SK-N-SH (cell line): ENCODE data around the gene STS. TPM values are rescaled to one million over a fixed set of nuclear protein-coding genes. Genes with fewer than 3 reads are reported as not detected.

Experiments
- CTCF ChIA-PET: fragments of 300-600, 350-600 bp; formaldehyde crosslinking; extraction: SDS; loops from one replicate; lab custom pipeline; 2021; lab: Yijun Ruan, JAX
- POLR2A ChIA-PET: fragments of 350-600 bp; sonication (Branson Sonifier 250); formaldehyde crosslinking; extraction: SDS; loops from one replicate; lab custom pipeline; 2020; ENCODE audit warnings: antibody characterized with exemption, inconsistent platforms; lab: Yijun Ruan, JAX
- DNase-seq: peaks from one replicate; pipeline ENCODE4 v3.0.0; 2012
- H2AFZ ChIP-seq: fragments of 200-600 bp; sonication (generic); 2 replicates; pipeline ENCODE4 v1.8.1; 2016; ENCODE audit warnings: antibody characterized with exemption, mild to moderate bottlenecking, low read depth
- H3F3A ChIP-seq: fragments of 200-600 bp; sonication (generic); replicated peaks from 2 replicates; pipeline ENCODE3; 2016; ENCODE audit warnings: antibody characterized with exemption, mild to moderate bottlenecking; ENCODE audit not compliant: insufficient read depth
- H3K27ac ChIP-seq, 2 experiments: fragments of 200-500 bp in 1 of 2; fragments of 200-600 bp in 1 of 2; sonication (Bioruptor generic) in 1 of 2; sonication (generic), shearing (Covaris generic) in 1 of 2; 2 replicates each; pipeline versions ENCODE4 v1.5.1 to v1.6.1; 2014 to 2016; ENCODE audit warnings: low read depth in 2 of 2, inconsistent platforms in 1 of 2, low read length in 1 of 2, mild to moderate bottlenecking in 1 of 2, mixed read lengths in 1 of 2
- H3K27me3 ChIP-seq: fragments of 200-600 bp; sonication (generic), shearing (Covaris generic); 2 replicates; pipeline ENCODE4 v1.6.1; 2016; ENCODE audit warnings: mixed run types; ENCODE audit not compliant: insufficient read depth
- H3K36me3 ChIP-seq, 2 experiments: fragments of 200-500 bp in 1 of 2; fragments of 200-600 bp in 1 of 2; sonication (Bioruptor generic) in 1 of 2; sonication (generic) in 1 of 2; replicated peaks in 1 of 2; 2 replicates each; pipeline versions ENCODE3 to v1.5.1; 2014 to 2016; ENCODE audit warnings: low read length in 1 of 2, mild to moderate bottlenecking in 1 of 2; ENCODE audit not compliant: insufficient read depth in 2 of 2, control insufficient read depth in 1 of 2
- H3K4me1 ChIP-seq, 2 experiments: fragments of 200-500 bp in 1 of 2; fragments of 200-600 bp in 1 of 2; sonication (Bioruptor generic) in 1 of 2; sonication (generic), shearing (Covaris generic) in 1 of 2; 2 replicates each; pipeline versions ENCODE4 v1.5.1 to v1.6.1; 2014 to 2016; ENCODE audit warnings: low read depth in 1 of 2, low read length in 1 of 2, mixed run types in 1 of 2; ENCODE audit not compliant: insufficient read depth in 2 of 2, control insufficient read depth in 1 of 2
- H3K4me2 ChIP-seq: fragments of 200-600 bp; sonication (generic), shearing (Covaris generic); 2 replicates; pipeline ENCODE4 v1.6.1; 2017; ENCODE audit warnings: mixed run types
- H3K4me3 ChIP-seq, 2 experiments: fragments of 200-500 bp in 1 of 2; fragments of 200-600 bp in 1 of 2; sonication (Bioruptor generic) in 1 of 2; sonication (generic), shearing (Covaris generic) in 1 of 2; 2 replicates each; pipeline versions ENCODE4 v1.5.1 to v1.8.1; 2014 to 2016; ENCODE audit warnings: low read depth in 2 of 2, inconsistent platforms in 1 of 2, low read length in 1 of 2, mild to moderate bottlenecking in 1 of 2, mixed read lengths in 1 of 2, moderate library complexity in 1 of 2
- H3K79me2 ChIP-seq: fragments of 200-600 bp; sonication (generic); 2 replicates; pipeline ENCODE4 v1.8.1; 2017; ENCODE audit warnings: mild to moderate bottlenecking; ENCODE audit not compliant: insufficient read depth
- H3K9ac ChIP-seq: fragments of 200-600 bp; sonication (generic); 2 replicates; pipeline ENCODE4 v1.6.1; 2017; ENCODE audit warnings: mixed run types
- H3K9me2 ChIP-seq: fragments of 200-600 bp; sonication (generic); 2 replicates; pipeline ENCODE4 v1.6.1; 2017; ENCODE audit warnings: mixed run types
- H3K9me3 ChIP-seq: fragments of 200-600 bp; sonication (generic); 2 replicates; pipeline ENCODE4 v1.6.1; 2017; ENCODE audit warnings: mixed run types, mild to moderate bottlenecking, moderate library complexity
- H4K20me1 ChIP-seq: fragments of 200-600 bp; sonication (generic); 2 replicates; pipeline ENCODE4 v1.6.1; 2017; ENCODE audit warnings: mild to moderate bottlenecking, mixed run types; ENCODE audit not compliant: insufficient read depth
- EZH2phosphoT487 ChIP-seq: fragments of 200-600 bp; sonication (generic); IDR thresholded peaks from 2 replicates; pipeline ENCODE4 v1.6.1; 2017; ENCODE audit warnings: low read depth, mixed run types, mild to moderate bottlenecking, antibody characterized with exemption, moderate library complexity, borderline replicate concordance
- FOSL2 ChIP-seq: IDR thresholded peaks from 2 replicates; pipeline ENCODE4 v1.4.0; 2012; ENCODE audit warnings: low read depth, mild to moderate bottlenecking, moderate library complexity, borderline replicate concordance
- FOXM1 ChIP-seq: IDR thresholded peaks from 2 replicates; pipeline ENCODE4 v1.4.0; 2012; ENCODE audit warnings: low read depth, mild to moderate bottlenecking
- IRF3 ChIP-seq: fragments of 150-350 bp; IDR thresholded peaks from 2 replicates; pipeline ENCODE4 v1.6.1; 2016; ENCODE audit warnings: mild to moderate bottlenecking, low read depth, low read length
- MAX ChIP-seq: IDR thresholded peaks from 2 replicates; pipeline ENCODE4 v1.4.0; 2012; ENCODE audit warnings: low read depth
- MXI1 ChIP-seq: IDR thresholded peaks from 2 replicates; pipeline ENCODE4 v1.6.1; 2012; ENCODE audit warnings: mild to moderate bottlenecking, low read depth, low read length, improper control_type of control experiment
- NRF1 ChIP-seq: IDR thresholded peaks from 2 replicates; pipeline ENCODE4 v1.6.1; 2012; ENCODE audit warnings: low read depth, mild to moderate bottlenecking, low read length
- RCOR1 ChIP-seq: fragments of 150-350 bp; IDR thresholded peaks from 2 replicates; pipeline ENCODE4 v1.6.1; 2017; ENCODE audit warnings: antibody characterized with exemption, low read length
- RFX5 ChIP-seq: IDR thresholded peaks from 2 replicates; pipeline ENCODE4 v1.6.1; 2012; ENCODE audit warnings: mild to moderate bottlenecking, improper control_type of control experiment, low read length
- TAF1 ChIP-seq: IDR thresholded peaks from 2 replicates; pipeline ENCODE4 v1.6.1; 2012; ENCODE audit warnings: low read depth, mild to moderate bottlenecking, low read length, moderate library complexity, borderline replicate concordance
- YY1 ChIP-seq: IDR thresholded peaks from 2 replicates; pipeline ENCODE4 v1.4.0; 2012; ENCODE audit warnings: low read depth, mild to moderate bottlenecking
- ZBTB33 ChIP-seq: IDR thresholded peaks from 2 replicates; pipeline ENCODE4 v1.4.0; 2012; ENCODE audit warnings: low read depth, borderline replicate concordance
- WGBS: methylation state at CpG from one replicate; pipeline ENCODE4 v1.1.6; 2017; ENCODE audit warnings: low lambda C conversion rate; 5-methylcytosine and 5-hydroxymethylcytosine counted together
- polyA plus RNA-seq, 3 experiments: library from polyadenylated mRNA; depleted of rRNA; stranded (reverse); fragments of >200 nt; gene quantifications; 2 replicates each; pipeline ENCODE4 v1.2.3, GENCODE V29; 2012

STS gene
- 1.1 and 1.4 TPM in 2 replicates for polyA plus RNA-seq (2012; rRNA removed)
- polyA plus RNA-seq (2012; cell fraction: cytosol; rRNA removed): 1.5 and 1.6 TPM in 2 replicates
- polyA plus RNA-seq (2012; cell fraction: nucleus; rRNA removed): 0.41 and 0.71 TPM in 2 replicates

GRCh38 chrX:7147413-7147977 lies at the start of gene STS:
Gene STS (plus strand): TSS chrX:7147712. CDS start chrX:7253200, 105,488 bp downstream.
- Histone ChIP-seq H3K79me2 (peaks cover 49% of the 10 kb centered on the region), H3F3A (no peaks in the 10 kb centered on the region), H3K4me2 (peak within 1 kb of the TSS; percentile 99), H3K27me3 (no peaks in the 10 kb centered on the region), H3K9me2 (no peaks in the 10 kb centered on the region), H2AFZ (peak within 1 kb of the TSS; percentile 100), H3K9ac (peak within 1 kb of the TSS; percentile 82), H3K4me1 (peaks cover 0 to 5% of the 10 kb centered on the region in 2 experiments; a peak in 1 of 4 replicates), H3K27ac (peak within 1 kb of the TSS; percentile 69 to 90), H3K9me3 (no peaks in the 10 kb centered on the region), H3K4me3 (peak within 1 kb of the TSS; percentile 58 to 100), H4K20me1 (peaks cover 8% of the 10 kb centered on the region; the same call in 1 of the 2 replicates), H3K36me3 (no peaks in the 10 kb centered on the region)
- peak; percentile 39 for DNase-seq
- TF ChIP-seq MXI1 (peak; percentile 58; the same call in 1 of the 2 replicates), IRF3 (no peak), RCOR1 (no peak), FOXM1 (no peak), NRF1 (peak; percentile 72), RFX5 (no peak), ZBTB33 (no peak)
- WGBS: no CpG with 5 or more reads among the region's 61 CpGs
- POLR2A ChIA-PET: no interaction called here
- CTCF ChIA-PET: interaction anchor here (1.2 to 1.6 kb wide), 2 partner anchors 11 to 14 kb away, joined by 3 to 4 read pairs; no protein-coding TSS in a partner anchor

GRCh38 chrX:7100022-7100421 lies 47.5 kb upstream of the STS start:
- Histone ChIP-seq H4K20me1 (no peaks in the 10 kb centered on the region), H3K4me3 (no peak overlapping the region), H3K36me3 (peaks cover 9 to 32% of the 10 kb centered on the region in 2 experiments), H2AFZ (no peak overlapping the region), H3K27me3 (no peaks in the 10 kb centered on the region), H3K4me2 (no peak overlapping the region), H3K9ac (no peak overlapping the region), H3K27ac (no peak overlapping the region), H3K4me1 (peaks cover 0 to 4% of the 10 kb centered on the region in 2 experiments; a peak in 1 of 4 replicates), H3F3A (no peaks in the 10 kb centered on the region), H3K79me2 (peaks cover 22% of the 10 kb centered on the region; the same call in 1 of the 2 replicates), H3K9me3 (no peaks in the 10 kb centered on the region), H3K9me2 (no peaks in the 10 kb centered on the region)
- TF ChIP-seq RCOR1: no peak
- no peak for TF ChIP-seq FOXM1
- TF ChIP-seq EZH2phosphoT487: no peak
- no peak for TF ChIP-seq TAF1
- TF ChIP-seq YY1: no peak
- TF ChIP-seq MAX: no peak
- TF ChIP-seq FOSL2: no peak
- WGBS: 94% methylated on average over 7 of the region's 7 CpGs
- CTCF ChIA-PET: no interaction called here
- DNase-seq: no peak
- POLR2A ChIA-PET: no interaction called here
